ENCODE results near the gene SYCN.

DNA sequence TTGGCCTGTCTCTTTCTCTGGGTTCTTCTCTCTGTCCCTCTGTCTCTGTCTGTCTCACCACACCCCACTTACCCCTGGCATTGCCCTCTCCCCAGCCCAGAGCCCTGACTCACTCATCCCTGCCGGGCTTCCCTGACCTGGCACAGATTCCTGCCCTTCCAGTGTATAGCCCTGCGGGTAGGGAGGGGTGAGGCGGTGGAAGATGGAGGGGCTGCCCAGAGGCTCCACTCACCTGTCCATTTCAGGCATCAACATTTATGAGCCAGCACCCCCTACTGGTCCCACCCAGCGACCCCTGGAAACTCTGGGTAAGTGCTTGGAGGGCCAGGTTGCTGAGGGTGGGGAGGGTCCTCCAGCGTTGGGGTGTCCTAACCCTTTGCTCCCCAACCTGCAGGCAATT lies 6.3 kb downstream of the SYCN start:
- TF ChIP-seq, protein P1, sequence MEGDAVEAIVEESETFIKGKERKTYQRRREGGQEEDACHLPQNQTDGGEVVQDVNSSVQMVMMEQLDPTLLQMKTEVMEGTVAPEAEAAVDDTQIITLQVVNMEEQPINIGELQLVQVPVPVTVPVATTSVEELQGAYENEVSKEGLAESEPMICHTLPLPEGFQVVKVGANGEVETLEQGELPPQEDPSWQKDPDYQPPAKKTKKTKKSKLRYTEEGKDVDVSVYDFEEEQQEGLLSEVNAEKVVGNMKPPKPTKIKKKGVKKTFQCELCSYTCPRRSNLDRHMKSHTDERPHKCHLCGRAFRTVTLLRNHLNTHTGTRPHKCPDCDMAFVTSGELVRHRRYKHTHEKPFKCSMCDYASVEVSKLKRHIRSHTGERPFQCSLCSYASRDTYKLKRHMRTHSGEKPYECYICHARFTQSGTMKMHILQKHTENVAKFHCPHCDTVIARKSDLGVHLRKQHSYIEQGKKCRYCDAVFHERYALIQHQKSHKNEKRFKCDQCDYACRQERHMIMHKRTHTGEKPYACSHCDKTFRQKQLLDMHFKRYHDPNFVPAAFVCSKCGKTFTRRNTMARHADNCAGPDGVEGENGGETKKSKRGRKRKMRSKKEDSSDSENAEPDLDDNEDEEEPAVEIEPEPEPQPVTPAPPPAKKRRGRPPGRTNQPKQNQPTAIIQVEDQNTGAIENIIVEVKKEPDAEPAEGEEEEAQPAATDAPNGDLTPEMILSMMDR (IDR thresholded peaks at IDR 0.05): no peak
- no peak for TF ChIP-seq EP300 (IDR thresholded peaks at IDR 0.05)

Measured in upper lobe of left lung (tissue), 4 donors.